ENCODE data around the gene SPDYE18. TPM values are rescaled to one million over a fixed set of nuclear protein-coding genes. Genes with fewer than 3 reads are reported as not detected.
"Not testable (repeated sequence)": the region's sequence is repeated elsewhere in the genome, so short reads cannot be mapped to it uniquely, and the experiment has no call there.

Gene SPDYE18
- total RNA-seq, 1 experiment from 2014 or later = not detected

DNA sequence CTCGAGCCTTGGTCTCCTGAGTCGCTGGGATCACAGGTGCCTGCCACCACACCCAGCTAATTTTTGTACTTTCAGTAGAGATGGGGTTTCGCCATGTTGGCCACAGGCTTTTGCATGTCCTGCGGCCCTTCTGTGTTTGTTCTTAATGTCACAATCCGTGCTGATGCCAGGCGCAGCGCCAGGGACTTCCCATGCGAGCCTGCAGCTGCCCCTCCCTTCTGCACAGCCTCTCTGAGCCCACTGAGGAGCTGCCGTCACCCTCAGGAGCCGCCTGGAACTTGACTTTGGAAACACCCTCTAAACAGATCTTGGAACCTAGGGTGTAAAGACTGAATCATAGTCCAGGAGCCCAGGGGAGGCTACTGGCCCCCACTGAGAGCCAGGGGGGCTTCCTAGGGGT lies 54.4 kb downstream of the SPDYE18 start:
- ATAC-seq (peak; percentile 33), DNase-seq (peak; percentile 90)
- H3K79me2 ChIP-seq (ENCODE audit: low read length); H3F3A ChIP-seq (ENCODE audit: low read length, unreplicated experiment); POLR2A ChIA-PET (ENCODE audit: unreplicated experiment); H3K36me3 ChIP-seq (ENCODE audit: low read depth, low read length); H3K9me3 ChIP-seq (ENCODE audit: low read length); H3K4me3 ChIP-seq (ENCODE audit: low read length); H2AFZ ChIP-seq (ENCODE audit: low read length); H4K20me1 ChIP-seq (ENCODE audit: low read length); intact Hi-C loops (cut with micrococcal nuclease); CTCF ChIA-PET; H3K9ac ChIP-seq (ENCODE audit: low read length); H3K4me1 ChIP-seq (ENCODE audit: insufficient read depth, low read length); BruUV-seq (replicated peaks); H3K9me2 ChIP-seq (replicated peaks; ENCODE audit: low read length); H3K27me3 ChIP-seq (ENCODE audit: low read length); H3K4me2 ChIP-seq (ENCODE audit: low read length): not testable (repeated sequence)
- H3K27ac ChIP-seq (ENCODE audit: low read length) = peak overlapping the region; percentile 70

DNA sequence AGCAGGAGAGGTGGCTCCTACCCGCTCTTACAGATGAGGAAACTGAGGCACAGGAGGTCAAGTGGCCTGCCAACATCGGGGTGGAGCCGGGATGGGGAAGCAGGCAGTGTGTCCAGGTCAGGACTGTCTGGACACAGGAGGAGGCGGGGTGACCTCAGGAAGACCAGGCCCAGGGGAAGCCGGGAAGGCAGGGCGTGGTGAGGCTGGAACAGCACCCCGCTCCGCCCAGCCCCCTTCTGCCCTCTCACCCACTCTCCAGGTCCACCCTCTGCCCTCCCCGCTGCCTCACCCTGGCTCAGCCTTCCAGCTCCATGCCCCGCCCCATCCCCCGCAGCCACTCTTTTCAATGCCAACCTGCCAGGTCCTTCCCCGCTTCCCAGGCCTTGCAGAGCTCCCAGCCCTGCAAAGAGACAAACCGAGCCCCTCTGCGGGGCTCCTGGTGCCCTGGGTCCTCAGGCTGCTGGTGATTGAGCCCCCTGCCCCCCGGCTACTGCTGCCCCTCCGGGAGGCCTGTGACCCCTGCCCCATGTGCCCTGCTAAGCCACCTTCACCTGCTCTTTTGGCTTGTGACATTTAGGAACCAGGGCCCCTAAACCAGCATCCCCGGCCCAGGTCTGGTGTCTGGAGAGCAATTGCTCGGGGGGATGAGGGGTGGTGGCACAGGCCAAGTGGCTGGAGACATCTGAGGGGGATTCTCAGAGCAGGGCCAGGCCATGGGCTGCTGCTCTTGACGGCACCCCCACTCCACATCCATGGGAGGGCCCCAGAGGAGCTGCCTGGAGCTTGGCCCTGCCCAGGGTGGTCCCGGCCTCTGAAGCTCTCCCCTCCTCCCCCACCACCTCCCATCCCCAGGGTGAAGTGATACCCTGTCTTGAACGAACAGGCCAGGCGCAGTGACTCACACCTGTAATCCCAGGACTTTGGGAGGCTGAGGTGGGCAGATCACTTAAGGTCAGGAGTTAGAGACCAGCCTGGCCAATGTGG lies 55.9 kb downstream of the SPDYE18 start:
- H3K4me3 ChIP-seq (ENCODE audit: low read length); DNase-seq; H3K27me3 ChIP-seq (ENCODE audit: low read length); H3K36me3 ChIP-seq (ENCODE audit: low read depth, low read length); H3F3A ChIP-seq (ENCODE audit: low read length, unreplicated experiment); H4K20me1 ChIP-seq (ENCODE audit: low read length); H3K9me2 ChIP-seq (replicated peaks; ENCODE audit: low read length); H3K79me2 ChIP-seq (ENCODE audit: low read length); CTCF ChIA-PET; H3K9me3 ChIP-seq (ENCODE audit: low read length); POLR2A ChIA-PET (ENCODE audit: unreplicated experiment); BruUV-seq (replicated peaks); H3K4me1 ChIP-seq (ENCODE audit: insufficient read depth, low read length); H2AFZ ChIP-seq (ENCODE audit: low read length); intact Hi-C loops (cut with micrococcal nuclease): not testable (repeated sequence)
- Histone ChIP-seq H3K27ac (ENCODE audit: low read length) (peak overlapping the region; percentile 70), H3K9ac (ENCODE audit: low read length) (peak overlapping the region; percentile 58), H3K4me2 (ENCODE audit: low read length) (peak overlapping the region; percentile 49)
- ATAC-seq = peak; percentile 80

DNA sequence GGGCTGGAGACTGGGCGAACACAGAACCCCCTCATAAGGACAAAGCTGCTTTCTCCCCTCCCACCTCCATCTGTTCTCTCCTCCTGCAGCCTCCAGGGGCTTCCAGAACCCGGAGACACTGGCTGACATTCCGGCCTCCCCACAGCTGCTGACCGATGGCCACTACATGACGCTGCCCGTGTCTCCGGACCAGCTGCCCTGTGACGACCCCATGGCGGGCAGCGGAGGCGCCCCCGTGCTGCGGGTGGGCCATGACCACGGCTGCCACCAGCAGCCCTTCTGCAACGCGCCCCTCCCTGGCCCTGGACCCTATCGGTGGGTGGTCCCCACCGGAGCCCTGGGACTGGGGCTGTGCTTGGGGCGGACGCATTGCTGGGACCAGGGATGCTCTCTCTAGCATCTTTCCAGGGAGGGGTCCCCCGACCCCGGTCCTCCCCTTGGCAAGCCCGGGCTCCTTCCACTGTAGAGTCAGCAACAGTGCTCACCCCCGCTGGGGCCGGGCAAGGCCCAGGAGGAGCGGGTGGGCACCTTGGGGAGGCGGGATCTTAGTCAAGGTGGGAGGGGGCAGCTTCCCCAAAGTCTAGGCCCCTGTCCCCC lies 56.8 kb downstream of the SPDYE18 start:
- CTCF ChIA-PET; H3K4me2 ChIP-seq (ENCODE audit: low read length); DNase-seq; ATAC-seq; H3K9me2 ChIP-seq (replicated peaks; ENCODE audit: low read length); H3K27me3 ChIP-seq (ENCODE audit: low read length); H3K4me1 ChIP-seq (ENCODE audit: insufficient read depth, low read length); H3K4me3 ChIP-seq (ENCODE audit: low read length); H3K9me3 ChIP-seq (ENCODE audit: low read length); POLR2A ChIA-PET (ENCODE audit: unreplicated experiment); H3K9ac ChIP-seq (ENCODE audit: low read length); H3K79me2 ChIP-seq (ENCODE audit: low read length); H4K20me1 ChIP-seq (ENCODE audit: low read length); H3K27ac ChIP-seq (ENCODE audit: low read length); intact Hi-C loops (cut with micrococcal nuclease); H3K36me3 ChIP-seq (ENCODE audit: low read depth, low read length); H3F3A ChIP-seq (ENCODE audit: low read length, unreplicated experiment); H2AFZ ChIP-seq (ENCODE audit: low read length): not testable (repeated sequence)
- TSS peak; percentile 90 for BruUV-seq (replicated peaks)

DNA sequence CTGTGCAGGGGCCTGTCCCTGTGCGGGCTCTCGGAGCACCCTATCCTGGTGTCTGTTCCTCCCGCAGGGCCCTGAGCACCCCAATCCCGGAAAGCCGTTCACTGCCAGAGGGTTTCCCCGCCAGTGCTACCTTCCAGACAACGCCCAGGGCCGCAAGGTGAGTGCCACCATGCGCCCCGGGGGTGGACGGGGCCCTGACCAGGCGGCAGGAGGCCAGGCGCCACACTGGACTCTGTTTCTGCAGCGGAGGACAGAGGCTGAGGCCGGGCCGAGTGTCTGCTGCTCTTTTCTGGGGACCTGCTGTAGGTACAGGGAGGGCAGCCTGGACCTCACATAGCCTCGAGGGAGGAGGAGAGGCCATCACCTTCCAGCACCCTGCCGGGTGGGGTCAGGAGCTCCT lies 58.2 kb downstream of the SPDYE18 start:
- ATAC-seq; H3K9me3 ChIP-seq (ENCODE audit: low read length); H3K4me1 ChIP-seq (ENCODE audit: insufficient read depth, low read length); H3K79me2 ChIP-seq (ENCODE audit: low read length); H4K20me1 ChIP-seq (ENCODE audit: low read length); H3F3A ChIP-seq (ENCODE audit: low read length, unreplicated experiment); H3K27me3 ChIP-seq (ENCODE audit: low read length); BruUV-seq (replicated peaks); H3K9ac ChIP-seq (ENCODE audit: low read length); H3K27ac ChIP-seq (ENCODE audit: low read length); DNase-seq; intact Hi-C loops (cut with micrococcal nuclease); H2AFZ ChIP-seq (ENCODE audit: low read length); H3K36me3 ChIP-seq (ENCODE audit: low read depth, low read length); CTCF ChIA-PET; POLR2A ChIA-PET (ENCODE audit: unreplicated experiment); H3K4me2 ChIP-seq (ENCODE audit: low read length); H3K9me2 ChIP-seq (replicated peaks; ENCODE audit: low read length); H3K4me3 ChIP-seq (ENCODE audit: low read length): not testable (repeated sequence)

DNA sequence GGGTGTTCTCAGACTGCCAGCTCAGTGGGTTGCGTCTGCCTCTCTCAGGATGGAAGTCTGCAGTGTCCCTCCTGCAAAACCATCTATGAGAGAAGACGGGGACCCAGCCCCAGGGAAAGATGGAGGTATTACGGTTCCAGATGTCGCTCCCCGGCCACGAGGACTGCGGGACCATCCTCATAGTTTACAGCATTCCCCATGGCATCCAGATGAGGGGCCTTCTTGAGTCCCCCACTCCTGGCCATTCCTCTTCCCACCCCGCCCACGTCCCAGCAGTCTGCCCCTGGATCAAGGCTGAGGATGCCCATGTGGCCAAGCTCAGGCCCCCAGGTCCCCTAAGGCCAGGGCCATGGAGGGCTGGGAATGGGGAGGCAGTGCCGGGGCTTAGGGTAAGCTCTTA lies 59.1 kb downstream of the SPDYE18 start:
- POLR2A ChIA-PET (ENCODE audit: unreplicated experiment); H3K4me3 ChIP-seq (ENCODE audit: low read length); H3K9me3 ChIP-seq (ENCODE audit: low read length); H3K4me1 ChIP-seq (ENCODE audit: insufficient read depth, low read length); BruUV-seq (replicated peaks); H3F3A ChIP-seq (ENCODE audit: low read length, unreplicated experiment); DNase-seq; H3K36me3 ChIP-seq (ENCODE audit: low read depth, low read length); H3K27me3 ChIP-seq (ENCODE audit: low read length); H3K27ac ChIP-seq (ENCODE audit: low read length); H3K79me2 ChIP-seq (ENCODE audit: low read length); H3K9me2 ChIP-seq (replicated peaks; ENCODE audit: low read length); H3K4me2 ChIP-seq (ENCODE audit: low read length); H4K20me1 ChIP-seq (ENCODE audit: low read length); intact Hi-C loops (cut with micrococcal nuclease); CTCF ChIA-PET; H3K9ac ChIP-seq (ENCODE audit: low read length); ATAC-seq; H2AFZ ChIP-seq (ENCODE audit: low read length): not testable (repeated sequence)

DNA sequence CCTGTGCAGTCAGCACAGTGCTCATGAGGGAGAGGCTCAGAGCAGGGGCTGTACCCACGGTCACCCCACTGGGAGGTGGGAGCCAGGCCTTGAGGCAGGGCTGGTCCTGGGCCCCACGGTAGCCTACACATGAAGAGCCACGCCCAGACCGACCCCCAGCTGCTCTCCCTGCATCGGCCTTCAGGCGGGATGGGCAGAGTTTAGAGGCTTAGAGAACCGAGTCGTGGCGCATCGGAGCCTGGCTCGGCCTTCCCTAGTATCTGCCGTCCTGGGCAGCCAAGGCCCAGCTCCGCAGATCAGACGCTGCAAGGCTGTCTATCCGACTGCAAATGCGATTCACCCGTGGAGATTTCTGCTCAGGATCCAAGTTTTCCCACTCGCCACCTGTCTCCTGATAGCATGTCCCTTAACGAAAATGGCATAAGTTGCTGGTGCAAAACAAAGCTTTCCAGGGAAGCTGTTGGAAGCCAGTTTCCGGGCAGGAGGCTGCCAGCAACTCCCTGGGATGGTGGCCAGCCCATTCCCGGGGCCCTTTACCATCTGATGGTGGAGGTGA lies 59.6 kb downstream of the SPDYE18 start:
- BruUV-seq (replicated peaks); H4K20me1 ChIP-seq (ENCODE audit: low read length); H2AFZ ChIP-seq (ENCODE audit: low read length); H3K36me3 ChIP-seq (ENCODE audit: low read depth, low read length); H3K4me3 ChIP-seq (ENCODE audit: low read length); DNase-seq; H3K9me3 ChIP-seq (ENCODE audit: low read length); H3F3A ChIP-seq (ENCODE audit: low read length, unreplicated experiment); intact Hi-C loops (cut with micrococcal nuclease); H3K79me2 ChIP-seq (ENCODE audit: low read length); H3K9me2 ChIP-seq (replicated peaks; ENCODE audit: low read length); ATAC-seq; H3K27ac ChIP-seq (ENCODE audit: low read length); H3K9ac ChIP-seq (ENCODE audit: low read length); H3K4me1 ChIP-seq (ENCODE audit: insufficient read depth, low read length); H3K27me3 ChIP-seq (ENCODE audit: low read length); POLR2A ChIA-PET (ENCODE audit: unreplicated experiment); H3K4me2 ChIP-seq (ENCODE audit: low read length); CTCF ChIA-PET: not testable (repeated sequence)
